ENCODE measurements around the gene MAP3K19.
A peak's percentile ranks its signal among the peaks of the same experiment; 100 is the strongest.

DNA sequence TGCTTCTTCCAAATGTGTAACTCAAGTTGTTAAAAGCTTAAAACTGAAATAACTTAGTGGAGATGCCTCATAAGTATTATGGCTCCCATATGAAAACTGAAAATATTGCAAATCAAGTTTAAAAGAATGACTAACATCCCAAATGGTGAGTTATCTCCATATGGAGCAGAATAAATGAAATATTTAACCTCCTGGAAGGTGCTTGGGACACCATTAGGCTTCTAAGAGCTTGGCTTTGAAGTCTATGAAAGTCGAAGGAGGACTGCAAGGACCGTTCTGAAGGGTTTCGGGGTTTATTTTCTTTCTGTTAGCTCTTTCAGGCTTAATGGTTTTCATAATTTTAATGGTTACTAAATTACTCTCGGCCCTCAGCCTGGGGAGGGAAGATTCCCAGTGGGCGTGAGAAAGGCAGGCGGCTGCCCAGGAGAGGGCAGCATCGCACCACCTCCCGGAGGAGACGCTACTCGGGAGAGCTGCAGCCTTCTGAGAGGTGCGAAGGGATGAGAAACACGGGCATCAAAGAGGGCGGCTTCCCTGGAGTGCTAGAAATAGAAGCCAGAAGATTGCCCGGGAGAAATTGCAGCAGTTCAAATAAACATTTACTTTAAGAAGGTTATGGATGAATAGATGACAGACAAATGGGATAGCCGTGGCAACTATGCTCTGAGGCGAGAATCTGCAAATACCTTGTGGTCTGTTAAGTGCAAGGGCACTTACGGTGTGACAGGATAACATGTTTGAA, 43.1 kb downstream of the MAP3K19 start:
- TF ChIP-seq, protein P1, sequence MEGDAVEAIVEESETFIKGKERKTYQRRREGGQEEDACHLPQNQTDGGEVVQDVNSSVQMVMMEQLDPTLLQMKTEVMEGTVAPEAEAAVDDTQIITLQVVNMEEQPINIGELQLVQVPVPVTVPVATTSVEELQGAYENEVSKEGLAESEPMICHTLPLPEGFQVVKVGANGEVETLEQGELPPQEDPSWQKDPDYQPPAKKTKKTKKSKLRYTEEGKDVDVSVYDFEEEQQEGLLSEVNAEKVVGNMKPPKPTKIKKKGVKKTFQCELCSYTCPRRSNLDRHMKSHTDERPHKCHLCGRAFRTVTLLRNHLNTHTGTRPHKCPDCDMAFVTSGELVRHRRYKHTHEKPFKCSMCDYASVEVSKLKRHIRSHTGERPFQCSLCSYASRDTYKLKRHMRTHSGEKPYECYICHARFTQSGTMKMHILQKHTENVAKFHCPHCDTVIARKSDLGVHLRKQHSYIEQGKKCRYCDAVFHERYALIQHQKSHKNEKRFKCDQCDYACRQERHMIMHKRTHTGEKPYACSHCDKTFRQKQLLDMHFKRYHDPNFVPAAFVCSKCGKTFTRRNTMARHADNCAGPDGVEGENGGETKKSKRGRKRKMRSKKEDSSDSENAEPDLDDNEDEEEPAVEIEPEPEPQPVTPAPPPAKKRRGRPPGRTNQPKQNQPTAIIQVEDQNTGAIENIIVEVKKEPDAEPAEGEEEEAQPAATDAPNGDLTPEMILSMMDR (IDR thresholded peaks at IDR 0.05; ENCODE audit: low read depth, low read length, poor library complexity, severe bottlenecking): peak; percentile 96
- no peak for TF ChIP-seq EZH2phosphoT487 (IDR thresholded peaks at IDR 0.05; ENCODE audit: borderline replicate concordance, low read length)

Data from DOHH2 (cell line).